ENCODE results near the gene PCSK1. TPM values are rescaled to one million over a fixed set of nuclear protein-coding genes. Genes with fewer than 3 reads are reported as not detected.

Gene PCSK1
- total and polyA plus RNA-seq, 2 experiments from 2014 or later = 0.86 to 1.2 TPM

DNA sequence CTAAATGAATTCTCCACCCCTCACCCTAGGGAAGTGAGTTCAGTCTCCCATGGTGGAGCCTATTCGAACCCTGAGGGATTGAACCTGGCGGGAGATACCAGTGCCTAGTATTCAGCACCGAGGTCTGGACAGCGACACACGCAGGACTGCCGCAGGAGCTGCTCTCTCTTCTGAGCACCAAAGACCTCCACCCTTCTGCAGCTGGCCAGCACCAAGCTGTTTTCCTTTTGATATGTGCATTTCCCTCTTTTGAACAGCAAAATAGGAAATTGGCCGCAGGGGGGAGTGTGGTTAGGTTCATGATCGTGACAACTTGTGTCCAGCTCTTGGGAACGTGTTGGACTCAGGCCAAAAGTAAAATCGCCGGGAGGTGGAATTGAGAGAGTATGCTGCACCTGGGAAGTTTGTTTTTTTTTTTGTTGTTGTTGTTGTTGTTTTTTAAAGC lies 1.2 kb upstream of the PCSK1 start:
- Histone ChIP-seq H3K9me2 (ENCODE audit: insufficient read depth) (no peaks in the 10 kb centered on the region), H3K9me3 (ENCODE audit: low read depth) (no peaks in the 10 kb centered on the region), H3K36me3 (ENCODE audit: low read depth) (no peaks in the 10 kb centered on the region), H3K27me3 (replicated peaks; ENCODE audit: insufficient read depth) (peaks cover 24% of the 10 kb centered on the region), H3K4me2 (ENCODE audit: unreplicated experiment) (peak overlapping the region; percentile 53), H3K4me3 (no peak overlapping the region), H3K27ac (no peak overlapping the region), H4K20me1 (ENCODE audit: insufficient read depth) (no peaks in the 10 kb centered on the region), H3K4me1 (ENCODE audit: insufficient read depth) (peaks cover 19% of the 10 kb centered on the region), H2AFZ (no peak overlapping the region), H3F3A (ENCODE audit: insufficient read depth) (no peaks in the 10 kb centered on the region), H3K9ac (no peak overlapping the region), H3K79me2 (ENCODE audit: insufficient read depth) (no peaks in the 10 kb centered on the region)
- WGBS, 2 experiments (ENCODE audit: low coverage in 1 of 2, low lambda C conversion rate in 2 of 2, missing lambda C conversion rate in 2 of 2) = 2% methylated on average over 11 of the region's 11 CpGs
- DNase-seq = peak; percentile 84
- in situ Hi-C loops (cut with MboI) = no loop called here
- TF ChIP-seq EZH2phosphoT487 (IDR thresholded peaks at IDR 0.05; ENCODE audit: insufficient read depth, low read depth) (no peak), EZH2 (IDR thresholded peaks at IDR 0.05; ENCODE audit: insufficient read depth, poor library complexity, severe bottlenecking) (no peak)

DNA sequence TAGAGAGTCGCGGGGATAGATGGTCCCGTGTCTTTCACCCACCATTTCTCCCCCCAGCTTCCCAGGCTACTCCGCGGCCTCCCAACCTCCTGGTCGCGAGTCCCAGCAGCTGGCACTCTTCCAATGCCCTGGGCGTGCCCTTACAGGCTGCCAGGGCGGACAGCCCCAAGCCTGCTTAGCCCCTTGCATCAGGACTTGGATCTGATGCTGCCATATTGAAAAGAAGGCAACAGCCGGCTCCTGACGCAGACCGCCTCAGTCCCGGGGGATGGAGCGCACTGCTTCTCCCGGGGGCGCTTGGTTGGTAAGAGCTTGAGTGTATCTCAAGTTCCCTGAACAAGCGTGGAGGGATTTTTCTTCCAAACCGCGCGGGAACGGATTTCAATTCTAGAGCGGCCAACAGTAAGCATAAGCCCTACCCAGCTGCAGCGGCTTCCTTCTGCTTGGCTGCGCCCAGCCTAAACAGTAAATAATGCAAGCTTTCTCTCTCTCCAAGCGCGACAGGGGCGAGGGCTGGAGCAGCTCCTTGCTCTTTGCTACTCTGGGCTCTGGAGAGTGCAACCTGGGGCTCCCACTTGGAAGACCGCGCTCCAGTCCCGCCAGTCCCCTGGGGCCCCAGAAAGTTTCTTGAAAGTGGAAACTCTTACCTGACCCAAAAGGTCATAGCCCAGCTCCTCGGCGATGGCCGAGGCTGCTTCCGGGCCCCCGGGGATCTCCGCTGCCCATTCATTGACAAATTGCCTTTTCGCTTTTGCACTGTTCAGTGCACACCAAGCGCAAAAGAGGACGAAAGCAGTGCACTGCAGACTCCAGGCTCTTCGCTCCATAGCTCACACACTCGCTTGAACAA lies 607 bp downstream of the PCSK1 start:
- Histone ChIP-seq H3K9me2 (ENCODE audit: insufficient read depth) (0 out of 2 replicates have a peak, but pooled peaks cover 2% of the 10 kb centered on the region), H4K20me1 (ENCODE audit: insufficient read depth) (no peaks in the 10 kb centered on the region), H3K9me3 (ENCODE audit: low read depth) (no peaks in the 10 kb centered on the region), H3F3A (ENCODE audit: insufficient read depth) (no peaks in the 10 kb centered on the region), H3K27ac (no peak overlapping the region), H3K36me3 (ENCODE audit: low read depth) (no peaks in the 10 kb centered on the region), H3K4me2 (ENCODE audit: unreplicated experiment) (peak overlapping the region; percentile 77), H2AFZ (0 out of 2 replicates have a peak overlapping the region, but pooled peaks have one; percentile 8), H3K79me2 (ENCODE audit: insufficient read depth) (no peaks in the 10 kb centered on the region), H3K9ac (no peak overlapping the region), H3K27me3 (replicated peaks; ENCODE audit: insufficient read depth) (peaks cover 24% of the 10 kb centered on the region), H3K4me3 (peak overlapping the region; percentile 54), H3K4me1 (ENCODE audit: insufficient read depth) (peaks cover 19% of the 10 kb centered on the region)
- in situ Hi-C loops (cut with MboI) = no loop called here
- peak; percentile 37 for DNase-seq
- TF ChIP-seq EZH2 (IDR thresholded peaks at IDR 0.05; ENCODE audit: insufficient read depth, poor library complexity, severe bottlenecking) = no peak
- 4 to 6% methylated on average over 41 of the region's 41 CpGs for WGBS, 2 experiments (ENCODE audit: low coverage in 1 of 2, low lambda C conversion rate in 2 of 2, missing lambda C conversion rate in 2 of 2)

DNA sequence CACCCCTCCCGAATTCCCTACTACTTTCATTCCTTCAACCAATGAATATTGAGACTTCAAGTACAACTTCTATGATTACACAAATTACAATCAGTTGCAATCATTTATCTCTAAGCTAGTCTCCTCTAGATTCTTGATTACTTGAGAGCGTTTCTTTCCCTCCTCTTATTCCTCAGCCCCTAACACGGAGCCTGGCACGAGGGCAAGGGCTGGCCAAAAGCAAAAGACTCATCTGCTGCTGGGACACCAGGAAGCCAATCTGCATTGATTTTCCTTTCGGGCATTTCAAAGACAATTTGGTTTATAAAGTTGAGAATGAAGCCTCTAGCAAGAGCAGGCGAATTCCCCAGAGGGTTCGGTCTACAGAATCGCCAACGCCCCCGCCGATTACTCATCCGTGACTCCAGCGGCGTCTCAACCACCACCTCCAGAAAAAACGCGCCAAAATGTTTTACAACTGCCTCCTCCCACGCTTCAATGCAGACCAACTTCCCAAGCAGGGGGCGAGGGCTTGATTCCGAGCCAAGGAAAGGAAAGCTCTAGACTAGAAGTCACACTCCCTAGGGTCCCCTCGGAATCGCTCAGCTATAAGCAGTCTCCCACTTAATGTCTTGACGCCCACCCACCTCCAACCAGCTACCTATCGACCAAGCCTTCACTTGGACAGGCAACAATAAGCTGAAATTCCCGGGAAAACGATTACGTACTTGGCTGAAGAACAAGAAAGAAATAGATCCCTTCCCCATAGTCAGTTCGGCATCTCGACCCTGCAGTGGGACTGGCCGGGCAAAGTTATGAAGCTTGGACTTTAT lies 1.5 kb downstream of the PCSK1 start:
- no peak overlapping the region for H3K9ac ChIP-seq
- TF ChIP-seq EZH2 (IDR thresholded peaks at IDR 0.05; ENCODE audit: insufficient read depth, poor library complexity, severe bottlenecking) = no peak
- no peak for TF ChIP-seq EZH2phosphoT487 (IDR thresholded peaks at IDR 0.05; ENCODE audit: insufficient read depth, low read depth)
- H3F3A ChIP-seq (ENCODE audit: insufficient read depth) = no peaks in the 10 kb centered on the region
- H3K4me3 ChIP-seq = peak overlapping the region; percentile 54
- H3K27ac ChIP-seq = no peak overlapping the region
- H3K9me2 ChIP-seq (ENCODE audit: insufficient read depth) = 0 out of 2 replicates have a peak, but pooled peaks cover 3% of the 10 kb centered on the region
- no peaks in the 10 kb centered on the region for H3K36me3 ChIP-seq (ENCODE audit: low read depth)
- peak; percentile 97 for DNase-seq
- in situ Hi-C loops (cut with MboI) = no loop called here
- peaks cover 24% of the 10 kb centered on the region for H3K27me3 ChIP-seq (replicated peaks; ENCODE audit: insufficient read depth)
- WGBS, 2 experiments (ENCODE audit: low coverage in 1 of 2, low lambda C conversion rate in 2 of 2, missing lambda C conversion rate in 2 of 2) = 2 to 3% methylated on average over 29 of the region's 29 CpGs
- H3K9me3 ChIP-seq (ENCODE audit: low read depth) = no peaks in the 10 kb centered on the region
- H4K20me1 ChIP-seq (ENCODE audit: insufficient read depth) = no peaks in the 10 kb centered on the region
- H3K4me1 ChIP-seq (ENCODE audit: insufficient read depth) = peaks cover 19% of the 10 kb centered on the region
- 0 out of 2 replicates have a peak overlapping the region, but pooled peaks have one; percentile 8 for H2AFZ ChIP-seq
- peak overlapping the region; percentile 77 for H3K4me2 ChIP-seq (ENCODE audit: unreplicated experiment)
- no peaks in the 10 kb centered on the region for H3K79me2 ChIP-seq (ENCODE audit: insufficient read depth)

DNA sequence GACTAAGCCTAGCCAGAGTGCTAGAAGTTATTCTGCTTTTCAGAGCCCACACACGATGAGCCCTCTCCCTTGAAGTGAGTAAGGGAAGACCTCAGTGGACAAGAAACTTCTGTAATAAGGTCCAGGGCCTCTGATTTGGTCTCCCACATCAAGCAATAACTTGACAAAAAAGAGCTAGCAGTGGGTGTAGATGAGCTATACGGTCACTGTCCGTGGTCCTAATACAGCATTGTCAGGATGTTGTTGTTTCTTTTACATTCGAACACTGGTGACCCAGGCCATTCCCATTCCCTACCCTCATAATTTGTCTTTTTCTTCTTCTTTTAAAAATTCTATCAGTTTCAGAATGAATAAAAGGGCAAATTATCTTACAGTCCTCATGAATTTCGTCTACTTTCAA lies 5.2 kb downstream of the PCSK1 start:
- Histone ChIP-seq H3K9me3 (ENCODE audit: low read depth) (no peaks in the 10 kb centered on the region), H4K20me1 (ENCODE audit: insufficient read depth) (no peaks in the 10 kb centered on the region), H3K27ac (no peak overlapping the region), H3K27me3 (replicated peaks; ENCODE audit: insufficient read depth) (peaks cover 12% of the 10 kb centered on the region), H3F3A (ENCODE audit: insufficient read depth) (no peaks in the 10 kb centered on the region), H3K9ac (no peak overlapping the region), H3K4me1 (ENCODE audit: insufficient read depth) (peaks cover 19% of the 10 kb centered on the region), H2AFZ (no peak overlapping the region), H3K36me3 (ENCODE audit: low read depth) (no peaks in the 10 kb centered on the region), H3K4me3 (no peak overlapping the region), H3K4me2 (ENCODE audit: unreplicated experiment) (no peak overlapping the region), H3K9me2 (ENCODE audit: insufficient read depth) (0 out of 2 replicates have a peak, but pooled peaks cover 3% of the 10 kb centered on the region), H3K79me2 (ENCODE audit: insufficient read depth) (no peaks in the 10 kb centered on the region)
- peak; percentile 34 for DNase-seq
- in situ Hi-C loops (cut with MboI) = no loop called here
- no peak for TF ChIP-seq EZH2 (IDR thresholded peaks at IDR 0.05; ENCODE audit: insufficient read depth, poor library complexity, severe bottlenecking)
- TF ChIP-seq EZH2phosphoT487 (IDR thresholded peaks at IDR 0.05; ENCODE audit: insufficient read depth, low read depth) = no peak
- 79 to 81% methylated on average over 5 of the region's 5 CpGs for WGBS, 2 experiments (ENCODE audit: low coverage in 1 of 2, low lambda C conversion rate in 2 of 2, missing lambda C conversion rate in 2 of 2)

Measured in GM23248 (cell line).